ENCODE measurements around the gene AMDHD1.

The AMDHD1 gene

GRCh38 chr12:95943330-95943842 lies at the start of gene AMDHD1:
AMDHD1 (plus strand) TSS chr12:95943331; CDS start chr12:95943399, 68 bp downstream.
- Mint-ChIP-seq H3K27me3 (no peaks in the 10 kb centered on the region), H3K4me1 (ENCODE audit: low read depth) (peaks cover 7% of the 10 kb centered on the region), H3K4me3 (peak within 1 kb of the TSS; percentile 84), H3K9me3 (no peaks in the 10 kb centered on the region), H3K36me3 (ENCODE audit: low read depth) (peaks cover 7% of the 10 kb centered on the region), H3K27ac (peak within 1 kb of the TSS; percentile 84)
- intact Hi-C loops (cut with micrococcal nuclease): loop anchor here (2.0 kb wide), 1 partner anchor 85 kb away; the partner anchor contains the start of gene SNRPF

DNA sequence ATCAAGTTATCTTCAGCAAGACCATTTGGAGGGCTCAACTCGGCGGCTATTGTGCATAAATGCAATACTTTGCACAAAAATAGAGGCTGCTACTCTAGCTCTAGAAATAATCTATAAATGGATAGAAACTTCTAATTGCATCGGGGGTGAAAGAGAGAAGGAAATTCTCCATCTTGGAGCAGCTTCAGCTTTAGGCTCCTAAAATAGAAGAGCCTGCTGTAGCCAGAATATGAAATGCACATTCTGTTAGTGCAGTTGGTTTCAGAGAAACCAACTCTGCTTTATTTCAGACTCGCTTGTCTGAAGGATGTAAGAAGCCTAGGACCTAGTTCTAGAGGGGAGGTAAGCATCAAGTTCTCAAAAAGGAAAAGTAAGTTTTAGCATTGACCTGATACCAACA lies 46.3 kb upstream of the AMDHD1 start:
- Mint-ChIP-seq H3K9me3 (no peaks in the 10 kb centered on the region), H3K27ac (no peak overlapping the region), H3K4me3 (no peak overlapping the region), H3K36me3 (ENCODE audit: low read depth) (no peaks in the 10 kb centered on the region), H3K27me3 (peaks cover 11% of the 10 kb centered on the region), H3K4me1 (ENCODE audit: low read depth) (no peaks in the 10 kb centered on the region)
- intact Hi-C loops (cut with micrococcal nuclease): no loop called here

GRCh38 chr12:95898081-95898480 lies 45.0 kb upstream of the AMDHD1 start:
- Mint-ChIP-seq H3K4me3 (no peak overlapping the region), H3K27me3 (peaks cover 11% of the 10 kb centered on the region), H3K4me1 (ENCODE audit: low read depth) (no peaks in the 10 kb centered on the region), H3K9me3 (no peaks in the 10 kb centered on the region), H3K36me3 (ENCODE audit: low read depth) (no peaks in the 10 kb centered on the region), H3K27ac (no peak overlapping the region)
- intact Hi-C loops (cut with micrococcal nuclease): no loop called here

DNA sequence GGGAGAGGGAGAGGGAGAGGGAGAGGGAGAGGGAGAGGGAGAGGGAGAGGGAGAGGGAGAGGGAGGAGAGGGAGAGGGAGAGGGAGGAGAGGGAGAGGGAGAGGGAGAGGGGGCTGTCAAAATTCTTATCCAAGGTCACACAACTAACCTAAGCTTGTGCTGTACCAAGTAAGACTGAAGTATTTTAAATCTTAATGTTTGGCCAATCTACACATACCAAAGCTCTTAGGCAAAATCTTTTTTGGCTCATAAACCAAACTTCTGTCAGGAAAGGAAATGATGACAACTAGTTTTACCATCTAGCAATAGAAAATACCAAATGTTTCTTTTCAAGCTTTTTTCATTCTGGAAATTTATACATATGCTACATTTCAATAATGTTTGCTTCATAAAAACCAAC lies 34.6 kb upstream of the AMDHD1 start:
- no peak overlapping the region for H3K4me3 Mint-ChIP-seq
- H3K36me3 Mint-ChIP-seq (ENCODE audit: low read depth): no peaks in the 10 kb centered on the region
- H3K4me1 Mint-ChIP-seq (ENCODE audit: low read depth): no peaks in the 10 kb centered on the region
- H3K27ac Mint-ChIP-seq: no peak overlapping the region
- no peaks in the 10 kb centered on the region for H3K9me3 Mint-ChIP-seq
- intact Hi-C loops (cut with micrococcal nuclease): no loop called here
- peaks cover 19% of the 10 kb centered on the region for H3K27me3 Mint-ChIP-seq

DNA sequence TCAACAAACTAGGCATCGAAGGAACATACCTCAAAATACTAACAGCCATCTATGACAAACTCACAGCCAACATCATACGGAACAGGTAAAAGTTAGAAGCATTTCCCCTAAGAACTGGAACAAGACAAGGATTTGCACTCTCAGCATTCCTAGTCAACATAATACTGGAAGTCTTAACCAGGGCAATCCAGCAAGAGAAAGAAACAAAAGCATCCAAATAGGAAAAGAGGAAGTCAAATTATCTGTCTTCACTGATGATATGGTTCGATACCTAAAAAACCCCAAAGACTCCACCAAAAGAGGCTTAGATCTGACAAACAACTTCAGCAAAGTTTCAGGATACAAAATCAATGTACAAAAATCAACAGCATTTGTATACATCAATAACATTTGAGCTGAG lies 33.3 kb upstream of the AMDHD1 start:
- Mint-ChIP-seq H3K27me3 (peaks cover 16% of the 10 kb centered on the region), H3K4me3 (no peak overlapping the region), H3K27ac (no peak overlapping the region), H3K9me3 (no peaks in the 10 kb centered on the region), H3K4me1 (ENCODE audit: low read depth) (no peaks in the 10 kb centered on the region), H3K36me3 (ENCODE audit: low read depth) (no peaks in the 10 kb centered on the region)
- intact Hi-C loops (cut with micrococcal nuclease): no loop called here

DNA sequence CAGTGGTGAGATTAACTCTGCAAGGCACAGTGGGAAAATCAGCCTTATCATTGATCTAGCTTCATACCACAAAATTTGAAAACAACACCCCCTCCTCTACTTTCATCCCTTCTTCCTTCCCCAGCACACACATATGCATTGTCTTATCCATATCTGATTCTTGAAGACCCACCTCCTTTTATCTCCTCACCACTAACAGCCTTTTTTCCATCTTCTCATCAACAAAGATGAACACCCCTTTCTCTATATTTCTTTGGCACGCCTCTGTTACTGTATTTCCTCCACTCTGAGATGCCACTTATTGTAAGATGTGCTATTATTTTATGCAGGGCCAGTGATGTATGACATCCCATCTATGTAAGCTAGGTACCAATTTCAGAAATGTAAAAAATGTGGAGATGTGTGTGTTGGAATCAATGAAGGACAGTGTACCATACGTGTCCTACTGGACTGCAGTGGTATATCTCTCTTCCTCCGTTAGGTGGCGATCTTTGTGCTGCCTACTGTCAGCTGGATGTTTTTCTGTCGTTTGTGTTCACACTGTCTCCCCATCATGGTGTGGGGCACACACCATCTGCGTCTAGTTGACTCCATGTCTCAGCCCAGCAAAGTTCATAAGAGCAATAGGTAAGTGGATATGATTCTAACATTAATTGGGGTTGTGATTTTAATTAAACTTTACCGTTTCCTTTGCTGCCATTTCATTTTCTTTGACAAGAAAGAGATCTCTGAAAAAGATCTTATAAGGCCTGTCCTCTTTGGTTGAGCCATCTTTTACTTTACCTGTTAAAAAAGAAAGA lies 24.7 kb upstream of the AMDHD1 start:
- intact Hi-C loops (cut with micrococcal nuclease): loop anchor here (1.0 to 2.0 kb wide), 2 partner anchors 40 to 80 kb away; no protein-coding TSS in a partner anchor
- Mint-ChIP-seq H3K27me3 (peaks cover 1% of the 10 kb centered on the region), H3K4me3 (no peak overlapping the region)

GRCh38 chr12:95919110-95919509 lies 24.0 kb upstream of the AMDHD1 start:
- no peaks in the 10 kb centered on the region for H3K4me1 Mint-ChIP-seq (ENCODE audit: low read depth)
- intact Hi-C loops (cut with micrococcal nuclease): loop anchor here (2.0 kb wide), 1 partner anchor 40 kb away; no protein-coding TSS in a partner anchor
- no peak overlapping the region for H3K27ac Mint-ChIP-seq

More for the DNA sequence above, 24.7 kb upstream of the AMDHD1 start:
- no peak overlapping the region for H3K27ac Mint-ChIP-seq
- no peaks in the 10 kb centered on the region for H3K9me3 Mint-ChIP-seq
- no peaks in the 10 kb centered on the region for H3K4me1 Mint-ChIP-seq (ENCODE audit: low read depth)
- no peaks in the 10 kb centered on the region for H3K36me3 Mint-ChIP-seq (ENCODE audit: low read depth)

DNA sequence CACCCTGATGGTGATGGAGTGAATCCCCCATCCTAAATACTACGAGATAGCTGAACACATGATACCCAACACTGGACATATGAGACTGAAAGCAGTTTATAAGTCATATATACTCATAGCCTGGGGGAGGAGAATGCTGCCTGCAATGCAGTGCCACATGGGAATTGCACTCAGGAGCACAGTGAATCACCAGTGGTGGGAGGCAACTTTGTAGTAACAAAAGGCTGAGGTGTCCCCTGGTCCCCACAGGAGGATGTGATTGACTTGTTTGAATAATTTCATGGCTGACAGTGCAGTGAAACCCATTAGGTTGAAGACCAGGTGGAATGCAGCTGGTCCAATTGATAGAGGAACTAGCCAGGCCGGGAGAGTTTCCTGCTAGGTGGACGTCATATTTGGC lies 20.9 kb upstream of the AMDHD1 start:
- Mint-ChIP-seq H3K36me3 (ENCODE audit: low read depth) (no peaks in the 10 kb centered on the region), H3K27me3 (peaks cover 3% of the 10 kb centered on the region), H3K4me3 (no peak overlapping the region), H3K9me3 (no peaks in the 10 kb centered on the region), H3K4me1 (ENCODE audit: low read depth) (no peaks in the 10 kb centered on the region), H3K27ac (no peak overlapping the region)
- intact Hi-C loops (cut with micrococcal nuclease): no loop called here

More at GRCh38 chr12:95919110-95919509, 24.0 kb upstream of the AMDHD1 start:
- no peaks in the 10 kb centered on the region for H3K9me3 Mint-ChIP-seq
- peaks cover 1% of the 10 kb centered on the region for H3K27me3 Mint-ChIP-seq
- H3K36me3 Mint-ChIP-seq (ENCODE audit: low read depth): no peaks in the 10 kb centered on the region
- no peak overlapping the region for H3K4me3 Mint-ChIP-seq

- H3K4me3 Mint-ChIP-seq: no peak overlapping the region
- H3K27me3 Mint-ChIP-seq: peaks cover 1% of the 10 kb centered on the region
- intact Hi-C loops (cut with micrococcal nuclease): no loop called here
- peaks cover 12% of the 10 kb centered on the region for H3K4me1 Mint-ChIP-seq (ENCODE audit: low read depth)
- no peak overlapping the region for H3K27ac Mint-ChIP-seq
- peaks cover 7% of the 10 kb centered on the region for H3K36me3 Mint-ChIP-seq (ENCODE audit: low read depth)
- no peaks in the 10 kb centered on the region for H3K9me3 Mint-ChIP-seq
Measured at GRCh38 chr12:95940514-95940913, 2.6 kb upstream of the AMDHD1 start.

DNA sequence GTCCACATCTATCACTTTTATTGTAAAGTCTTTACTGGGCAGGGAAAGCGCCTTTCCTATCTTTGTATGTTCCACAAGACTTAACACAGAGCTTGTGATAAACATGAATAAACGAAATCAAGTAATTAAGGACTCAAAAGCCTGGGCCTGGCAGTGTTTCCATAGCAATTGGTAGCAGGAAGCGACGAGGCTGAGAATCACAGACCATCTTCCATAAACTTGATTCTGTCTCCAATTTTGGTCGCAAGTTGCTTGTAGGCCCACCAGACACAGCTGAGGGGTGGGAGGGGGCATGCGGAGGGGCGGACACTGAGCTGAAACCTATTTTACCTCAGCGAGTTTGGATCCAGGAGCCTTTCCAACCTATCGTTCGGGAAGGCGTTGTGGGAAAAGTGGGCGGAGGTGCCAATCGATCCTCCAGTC lies 1.0 kb upstream of the AMDHD1 start:
- peaks cover 12% of the 10 kb centered on the region for H3K4me1 Mint-ChIP-seq (ENCODE audit: low read depth)
- intact Hi-C loops (cut with micrococcal nuclease): loop anchor here (2.0 kb wide), 1 partner anchor 83 kb away; the partner anchor contains the start of gene SNRPF
- peak overlapping the region; percentile 84 for H3K27ac Mint-ChIP-seq
- H3K4me3 Mint-ChIP-seq: peak overlapping the region; percentile 84
- peaks cover 7% of the 10 kb centered on the region for H3K36me3 Mint-ChIP-seq (ENCODE audit: low read depth)
- H3K27me3 Mint-ChIP-seq: peaks cover 1% of the 10 kb centered on the region
- H3K9me3 Mint-ChIP-seq: no peaks in the 10 kb centered on the region

DNA sequence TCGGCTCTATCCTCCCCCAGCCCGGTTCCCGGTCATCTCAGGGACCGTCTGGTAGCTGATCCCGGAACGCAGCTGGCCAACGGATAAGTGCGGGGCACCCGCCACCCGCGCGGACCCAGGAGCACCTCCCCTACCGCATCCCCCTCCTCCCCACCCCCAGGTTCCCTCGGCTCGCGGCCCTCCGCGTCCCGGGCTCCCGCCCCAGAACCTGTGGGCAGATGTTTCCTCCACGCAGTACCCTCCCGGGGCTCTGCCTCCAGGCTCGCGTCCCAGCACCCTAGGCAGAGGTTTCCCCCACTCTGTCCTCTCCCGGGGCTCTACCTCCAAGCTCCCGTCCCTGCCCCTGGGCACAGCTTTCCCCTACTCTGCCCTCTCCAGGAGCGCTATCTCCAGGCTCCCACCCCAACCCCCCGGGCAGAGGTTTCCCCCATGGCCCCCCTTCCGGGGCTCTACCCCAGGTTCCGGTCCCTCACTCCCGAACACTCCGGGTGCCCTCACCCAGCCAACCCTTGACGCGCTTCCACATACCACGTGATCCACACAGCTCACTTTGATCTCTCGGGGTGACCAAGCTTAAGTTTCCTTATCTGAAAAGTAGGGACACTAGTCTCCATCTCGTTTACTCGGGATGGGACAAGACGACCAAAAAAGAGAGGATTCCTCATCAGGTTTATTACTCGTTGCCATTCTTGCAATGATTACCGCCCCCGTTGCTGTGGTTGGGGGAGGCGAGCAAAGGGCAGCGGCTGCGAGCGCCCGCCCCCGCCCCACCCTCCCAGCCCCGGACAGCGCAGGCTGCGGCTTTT lies 404 bp upstream of the AMDHD1 start, which contains the start of gene CCDC38:
Gene CCDC38, minus strand, starts transcription at position 91 of the 806 bp plus-strand sequence. CDS start 6,105 bp downstream, outside the sequence.
- Mint-ChIP-seq H3K27ac (peak within 1 kb of the TSS; percentile 84), H3K4me1 (ENCODE audit: low read depth) (peaks cover 8% of the 10 kb centered on the region), H3K4me3 (peak within 1 kb of the TSS; percentile 84), H3K27me3 (peaks cover 1% of the 10 kb centered on the region), H3K9me3 (no peaks in the 10 kb centered on the region), H3K36me3 (ENCODE audit: low read depth) (peaks cover 7% of the 10 kb centered on the region)
- intact Hi-C loops (cut with micrococcal nuclease): loop anchor here (2.0 kb wide), 1 partner anchor 84 kb away; the partner anchor contains the start of gene SNRPF

DNA sequence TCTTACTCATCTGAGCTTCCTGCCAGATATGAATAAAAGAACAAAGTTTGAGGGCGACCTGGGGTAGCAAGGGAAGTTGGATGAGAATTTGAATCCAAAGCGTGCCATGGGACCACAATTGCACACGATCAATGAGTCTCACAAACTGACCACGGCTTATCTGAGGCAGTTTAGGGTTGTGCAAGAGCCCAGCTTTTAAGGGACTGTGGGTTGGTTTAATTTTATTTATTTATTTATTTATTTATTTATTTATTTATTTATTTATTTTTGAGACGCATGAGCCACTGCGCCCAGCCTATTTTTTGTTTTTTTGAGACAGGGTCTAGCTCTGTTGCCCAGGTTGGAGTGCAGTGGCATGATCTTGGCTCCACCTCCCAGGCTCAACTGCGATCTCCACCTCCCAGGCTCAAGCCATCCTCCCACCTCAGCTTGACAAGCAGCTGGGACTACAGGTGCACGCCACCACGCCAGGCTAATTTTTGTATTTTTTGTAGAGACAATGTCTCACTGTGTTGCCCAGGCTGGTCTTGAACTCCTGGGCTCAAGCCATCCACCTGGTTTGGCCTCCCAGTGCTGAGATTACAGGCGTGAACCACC lies 1.1 kb downstream of the AMDHD1 start:
- no peak overlapping the region for H3K27ac Mint-ChIP-seq
- H3K4me1 Mint-ChIP-seq (ENCODE audit: low read depth): peaks cover 7% of the 10 kb centered on the region
- H3K27me3 Mint-ChIP-seq: no peaks in the 10 kb centered on the region
- H3K9me3 Mint-ChIP-seq: no peaks in the 10 kb centered on the region
- no peak overlapping the region for H3K4me3 Mint-ChIP-seq
- intact Hi-C loops (cut with micrococcal nuclease): no loop called here
- H3K36me3 Mint-ChIP-seq (ENCODE audit: low read depth): peaks cover 7% of the 10 kb centered on the region

GRCh38 chr12:95949477-95950206 lies 6.5 kb downstream of the AMDHD1 start:
- peaks cover 8% of the 10 kb centered on the region for H3K9me3 Mint-ChIP-seq
- intact Hi-C loops (cut with micrococcal nuclease): no loop called here
- no peaks in the 10 kb centered on the region for H3K27me3 Mint-ChIP-seq
- peaks cover 14% of the 10 kb centered on the region for H3K4me1 Mint-ChIP-seq (ENCODE audit: low read depth)
- no peak overlapping the region for H3K4me3 Mint-ChIP-seq
- H3K36me3 Mint-ChIP-seq (ENCODE audit: low read depth): no peaks in the 10 kb centered on the region
- no peak overlapping the region for H3K27ac Mint-ChIP-seq
